ENCODE results near the gene GARRE1. TPM values are rescaled to one million over a fixed set of nuclear protein-coding genes. Genes with fewer than 3 reads are reported as not detected.
"Not testable (repeated sequence)": the region's sequence is repeated elsewhere in the genome, so short reads cannot be mapped to it uniquely, and the experiment has no call there.

GARRE1 gene
- total and polyA plus RNA-seq, 2 experiments from 2014 or later: 9.0 to 16.3 TPM

GRCh38 chr19:34275705-34276104 is 21.4 kb downstream of the GARRE1 start:
- TF ChIP-seq CTCF (IDR thresholded peaks at IDR 0.05; ENCODE audit: poor library complexity) (no peak), EZH2 (IDR thresholded peaks at IDR 0.05; ENCODE audit: borderline replicate concordance) (no peak), EZH2phosphoT487 (IDR thresholded peaks at IDR 0.05; ENCODE audit: low read depth, severe bottlenecking, unreplicated experiment) (no peak)
- Histone ChIP-seq H4K20me1 (ENCODE audit: insufficient read depth, poor library complexity, severe bottlenecking) (peaks cover 5% of the 10 kb centered on the region), H3K9me2 (replicated peaks; ENCODE audit: insufficient read depth) (no peaks in the 10 kb centered on the region), H3K79me2 (peaks cover 71% of the 10 kb centered on the region), H3K36me3 (replicated peaks; ENCODE audit: insufficient read depth, low read depth) (no peaks in the 10 kb centered on the region), H3K9me3 (ENCODE audit: low read depth) (no peaks in the 10 kb centered on the region), H3K27me3 (no peaks in the 10 kb centered on the region), H2AFZ (no peak overlapping the region), H3K27ac (no peak overlapping the region), H3K4me3 (no peak overlapping the region), H3K4me1 (ENCODE audit: insufficient read depth) (no peaks in the 10 kb centered on the region), H3K4me2 (no peak overlapping the region)
- 100% methylated on average over 1 of the region's 1 CpG for WGBS (ENCODE audit: low lambda C conversion rate, missing lambda C conversion rate)
- DNase-seq (ENCODE audit: low spot score): no peak

- TF ChIP-seq EZH2phosphoT487 (IDR thresholded peaks at IDR 0.05; ENCODE audit: low read depth, severe bottlenecking, unreplicated experiment) (no peak), CTCF (IDR thresholded peaks at IDR 0.05; ENCODE audit: poor library complexity) (no peak), EZH2 (IDR thresholded peaks at IDR 0.05; ENCODE audit: borderline replicate concordance) (no peak)
- H3K79me2 ChIP-seq: peaks cover 70% of the 10 kb centered on the region
- H3K4me2 ChIP-seq: no peak overlapping the region
- H3K4me3 ChIP-seq: no peak overlapping the region
- H3K27ac ChIP-seq: no peak overlapping the region
- H4K20me1 ChIP-seq (ENCODE audit: insufficient read depth, poor library complexity, severe bottlenecking): peaks cover 5% of the 10 kb centered on the region
- 79% methylated on average over 4 of the region's 4 CpGs for WGBS (ENCODE audit: low lambda C conversion rate, missing lambda C conversion rate)
- no peaks in the 10 kb centered on the region for H3K27me3 ChIP-seq
- H3K4me1 ChIP-seq (ENCODE audit: insufficient read depth): no peaks in the 10 kb centered on the region
- H3K9me3 ChIP-seq (ENCODE audit: low read depth): no peaks in the 10 kb centered on the region
- no peak for DNase-seq (ENCODE audit: low spot score)
- H2AFZ ChIP-seq: no peak overlapping the region
- no peaks in the 10 kb centered on the region for H3K36me3 ChIP-seq (replicated peaks; ENCODE audit: insufficient read depth, low read depth)
- no peaks in the 10 kb centered on the region for H3K9me2 ChIP-seq (replicated peaks; ENCODE audit: insufficient read depth)
These were observed 22.3 kb downstream of the GARRE1 start for GRCh38 chr19:34276614-34277013.

- H3K36me3 ChIP-seq (replicated peaks; ENCODE audit: insufficient read depth, low read depth): no peaks in the 10 kb centered on the region
- H3K9me2 ChIP-seq (replicated peaks; ENCODE audit: insufficient read depth): no peaks in the 10 kb centered on the region
- no peak overlapping the region for H3K4me2 ChIP-seq
- no peak overlapping the region for H3K27ac ChIP-seq
- H3K4me3 ChIP-seq: no peak overlapping the region
- H4K20me1 ChIP-seq (ENCODE audit: insufficient read depth, poor library complexity, severe bottlenecking): peaks cover 5% of the 10 kb centered on the region
- no peaks in the 10 kb centered on the region for H3K27me3 ChIP-seq
- H2AFZ ChIP-seq: no peak overlapping the region
- TF ChIP-seq EZH2 (IDR thresholded peaks at IDR 0.05; ENCODE audit: borderline replicate concordance): no peak
- no peak for TF ChIP-seq CTCF (IDR thresholded peaks at IDR 0.05; ENCODE audit: poor library complexity)
- TF ChIP-seq EZH2phosphoT487 (IDR thresholded peaks at IDR 0.05; ENCODE audit: low read depth, severe bottlenecking, unreplicated experiment): no peak
- peaks cover 70% of the 10 kb centered on the region for H3K79me2 ChIP-seq
- DNase-seq (ENCODE audit: low spot score): no peak
- 87% methylated on average over 4 of the region's 4 CpGs for WGBS (ENCODE audit: low lambda C conversion rate, missing lambda C conversion rate)
- H3K4me1 ChIP-seq (ENCODE audit: insufficient read depth): no peaks in the 10 kb centered on the region
- H3K9me3 ChIP-seq (ENCODE audit: low read depth): no peaks in the 10 kb centered on the region
These were observed 22.9 kb downstream of the GARRE1 start for GRCh38 chr19:34277244-34277643.

GRCh38 chr19:34278783-34279182 is 24.4 kb downstream of the GARRE1 start:
- no peak overlapping the region for H3K4me2 ChIP-seq
- H2AFZ ChIP-seq: no peak overlapping the region
- no peak for DNase-seq (ENCODE audit: low spot score)
- no peaks in the 10 kb centered on the region for H3K4me1 ChIP-seq (ENCODE audit: insufficient read depth)
- WGBS (ENCODE audit: low lambda C conversion rate, missing lambda C conversion rate): 100% methylated on average over 4 of the region's 4 CpGs
- H3K9me2 ChIP-seq (replicated peaks; ENCODE audit: insufficient read depth): no peaks in the 10 kb centered on the region
- H4K20me1 ChIP-seq (ENCODE audit: insufficient read depth, poor library complexity, severe bottlenecking): peaks cover 6% of the 10 kb centered on the region
- TF ChIP-seq EZH2phosphoT487 (IDR thresholded peaks at IDR 0.05; ENCODE audit: low read depth, severe bottlenecking, unreplicated experiment) (no peak), CTCF (IDR thresholded peaks at IDR 0.05; ENCODE audit: poor library complexity) (no peak), EZH2 (IDR thresholded peaks at IDR 0.05; ENCODE audit: borderline replicate concordance) (no peak)
- H3K9me3 ChIP-seq (ENCODE audit: low read depth): no peaks in the 10 kb centered on the region
- H3K27ac ChIP-seq: no peak overlapping the region
- no peaks in the 10 kb centered on the region for H3K36me3 ChIP-seq (replicated peaks; ENCODE audit: insufficient read depth, low read depth)
- H3K79me2 ChIP-seq: peaks cover 64% of the 10 kb centered on the region
- no peak overlapping the region for H3K4me3 ChIP-seq
- no peaks in the 10 kb centered on the region for H3K27me3 ChIP-seq

GRCh38 chr19:34281444-34281843 is 27.1 kb downstream of the GARRE1 start:
- peaks cover 51% of the 10 kb centered on the region for H3K79me2 ChIP-seq
- not testable (repeated sequence) for H3K9me3 ChIP-seq (ENCODE audit: low read depth); H3K36me3 ChIP-seq (replicated peaks; ENCODE audit: insufficient read depth, low read depth); H3K27me3 ChIP-seq; H3K4me2 ChIP-seq; H3K4me3 ChIP-seq; H3K4me1 ChIP-seq (ENCODE audit: insufficient read depth); DNase-seq (ENCODE audit: low spot score); H3K27ac ChIP-seq; H4K20me1 ChIP-seq (ENCODE audit: insufficient read depth, poor library complexity, severe bottlenecking); H2AFZ ChIP-seq; H3K9me2 ChIP-seq (replicated peaks; ENCODE audit: insufficient read depth)
- 99% methylated on average over 2 of the region's 2 CpGs for WGBS (ENCODE audit: low lambda C conversion rate, missing lambda C conversion rate)
